IMR-90 (cell line): Measurements from ENCODE around the gene TENM4.

Experiments used
- MAFK ChIP-seq: IDR thresholded peaks from 2 replicates; pipeline ENCODE4 v1.6.1; 2012; ENCODE audit warnings: low read depth, low read length, improper control_type of control experiment
- TF ChIP-seq, protein P1 (sequence below): conservative IDR thresholded peaks from 2 replicates; pipeline ENCODE4 v1.5.1; 2012; ENCODE audit warnings: mild to moderate bottlenecking, low read depth, low read length, improper control_type of control experiment

DNA sequence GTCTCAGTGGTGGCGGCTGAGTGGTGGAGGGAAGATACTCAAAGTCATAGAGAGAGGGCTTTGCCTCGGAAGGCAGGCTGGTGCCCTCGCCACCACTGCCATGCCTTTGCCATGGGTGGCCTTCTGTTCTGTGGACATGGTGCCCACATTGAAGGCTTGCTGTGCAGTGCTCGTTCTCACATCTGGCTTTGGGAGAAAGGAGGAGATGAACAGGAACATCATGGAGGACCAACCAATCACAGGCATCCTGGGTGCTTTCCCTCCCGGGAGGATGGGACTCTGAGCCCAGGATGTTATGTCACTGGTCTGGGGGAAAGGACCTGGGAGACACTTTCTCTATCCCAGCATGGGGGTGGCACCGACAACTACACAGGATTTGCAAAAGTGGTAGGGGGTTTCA, 783.8 kb downstream of the TENM4 start:
- TF ChIP-seq, protein P1, sequence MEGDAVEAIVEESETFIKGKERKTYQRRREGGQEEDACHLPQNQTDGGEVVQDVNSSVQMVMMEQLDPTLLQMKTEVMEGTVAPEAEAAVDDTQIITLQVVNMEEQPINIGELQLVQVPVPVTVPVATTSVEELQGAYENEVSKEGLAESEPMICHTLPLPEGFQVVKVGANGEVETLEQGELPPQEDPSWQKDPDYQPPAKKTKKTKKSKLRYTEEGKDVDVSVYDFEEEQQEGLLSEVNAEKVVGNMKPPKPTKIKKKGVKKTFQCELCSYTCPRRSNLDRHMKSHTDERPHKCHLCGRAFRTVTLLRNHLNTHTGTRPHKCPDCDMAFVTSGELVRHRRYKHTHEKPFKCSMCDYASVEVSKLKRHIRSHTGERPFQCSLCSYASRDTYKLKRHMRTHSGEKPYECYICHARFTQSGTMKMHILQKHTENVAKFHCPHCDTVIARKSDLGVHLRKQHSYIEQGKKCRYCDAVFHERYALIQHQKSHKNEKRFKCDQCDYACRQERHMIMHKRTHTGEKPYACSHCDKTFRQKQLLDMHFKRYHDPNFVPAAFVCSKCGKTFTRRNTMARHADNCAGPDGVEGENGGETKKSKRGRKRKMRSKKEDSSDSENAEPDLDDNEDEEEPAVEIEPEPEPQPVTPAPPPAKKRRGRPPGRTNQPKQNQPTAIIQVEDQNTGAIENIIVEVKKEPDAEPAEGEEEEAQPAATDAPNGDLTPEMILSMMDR: no peak
- TF ChIP-seq MAFK: no peak
